Upper lobe of right lung (tissue), 1 donor: Measurements from ENCODE around the gene RPS6KA3. TPM values are rescaled to one million over a fixed set of nuclear protein-coding genes. Genes with fewer than 3 reads are reported as not detected.

Source experiments
- ATAC-seq: fragments of 200-7000 bp; cut with Tn5 transposase; one replicate; pipeline ENCODE4 v1.9.1; 2020; ENCODE audit warnings: mild to moderate bottlenecking, moderate library complexity
- DNase-seq: peaks from one replicate; pipeline ENCODE4 v3.0.0-alpha.2; 2020
- H3K27ac ChIP-seq: fragments of 200-600 bp; one replicate; pipeline ENCODE4 v1.8.0; 2022
- H3K27me3 ChIP-seq: fragments of 200-600 bp; one replicate; pipeline ENCODE4 v1.8.0; 2022; ENCODE audit warnings: mild to moderate bottlenecking
- H3K36me3 ChIP-seq: fragments of 200-600 bp; one replicate; pipeline ENCODE4 v1.8.0; 2022
- H3K4me1 ChIP-seq: fragments of 200-600 bp; one replicate; pipeline ENCODE4 v1.8.0; 2022
- H3K4me3 ChIP-seq: fragments of 200-600 bp; one replicate; pipeline ENCODE4 v1.8.0; 2022; ENCODE audit warnings: mild to moderate bottlenecking
- H3K9me3 ChIP-seq: fragments of 200-600 bp; one replicate; pipeline ENCODE4 v1.8.0; 2022
- CTCF ChIP-seq: fragments of 200-600 bp; IDR thresholded peaks from one replicate; pipeline ENCODE4 v1.8.0; 2022; ENCODE audit warnings: antibody characterized with exemption
- intact Hi-C: fragments of 100-400 bp; cut with DNase I; formaldehyde crosslinking; loops from one replicate; pipeline ENCODE4 v1.11.0; 2022
- total RNA-seq: library from RNA; stranded (reverse); fragmentation: NEBNext Ultra II Directional; extraction: Animal tissue kit (Norgen Biotek cat#: 25700); gene quantifications from one replicate; pipeline ENCODE4 v1.2.1, GENCODE V29; 2021
- donor health status: DM: no; HTN: yes; CAD: no; lungs with severe emphysema.

RPS6KA3 gene
- total RNA-seq, 1 donor from 2014 or later: 70.5 TPM

GRCh38 chrX:20159797-20160385 lies 106.8 kb downstream of the RPS6KA3 start:
- no peaks in the 10 kb centered on the region for H3K9me3 ChIP-seq
- TF ChIP-seq CTCF: no peak
- H3K4me3 ChIP-seq: no peak overlapping the region
- H3K36me3 ChIP-seq: peaks cover 50% of the 10 kb centered on the region
- DNase-seq: no peak
- no peaks in the 10 kb centered on the region for H3K27me3 ChIP-seq
- no peaks in the 10 kb centered on the region for H3K4me1 ChIP-seq
- no peak for ATAC-seq
- no peak overlapping the region for H3K27ac ChIP-seq
- intact Hi-C loops: no loop called here

GRCh38 chrX:20151689-20152088 lies 115.0 kb downstream of the RPS6KA3 start:
- H3K4me1 ChIP-seq: no peaks in the 10 kb centered on the region
- no peaks in the 10 kb centered on the region for H3K27me3 ChIP-seq
- DNase-seq: no peak
- ATAC-seq: no peak
- intact Hi-C loops: no loop called here
- TF ChIP-seq CTCF: no peak
- no peak overlapping the region for H3K27ac ChIP-seq
- no peaks in the 10 kb centered on the region for H3K9me3 ChIP-seq
- H3K4me3 ChIP-seq: no peak overlapping the region
- H3K36me3 ChIP-seq: peaks cover 43% of the 10 kb centered on the region

GRCh38 chrX:20149326-20149725 lies 117.4 kb downstream of the RPS6KA3 start:
- DNase-seq: no peak
- intact Hi-C loops: no loop called here
- Histone ChIP-seq H3K27me3 (no peaks in the 10 kb centered on the region), H3K4me3 (no peak overlapping the region), H3K27ac (no peak overlapping the region), H3K4me1 (no peaks in the 10 kb centered on the region), H3K36me3 (peaks cover 20% of the 10 kb centered on the region), H3K9me3 (no peaks in the 10 kb centered on the region)
- ATAC-seq: no peak
- TF ChIP-seq CTCF: no peak

GRCh38 chrX:20147561-20147960 lies 119.1 kb downstream of the RPS6KA3 start:
- no peaks in the 10 kb centered on the region for H3K27me3 ChIP-seq
- no peak for ATAC-seq

GRCh38 chrX:20144491-20144890 lies 122.2 kb downstream of the RPS6KA3 start:
- Histone ChIP-seq H3K9me3 (no peaks in the 10 kb centered on the region), H3K4me3 (no peak overlapping the region), H3K4me1 (peaks cover 3% of the 10 kb centered on the region), H3K27me3 (no peaks in the 10 kb centered on the region), H3K36me3 (no peaks in the 10 kb centered on the region), H3K27ac (no peak overlapping the region)
- ATAC-seq: no peak
- no peak for TF ChIP-seq CTCF
- no peak for DNase-seq
- intact Hi-C loops: no loop called here

More at GRCh38 chrX:20147561-20147960, 119.1 kb downstream of the RPS6KA3 start:
- no peak overlapping the region for H3K27ac ChIP-seq
- intact Hi-C loops: no loop called here
- no peak overlapping the region for H3K4me3 ChIP-seq
- peaks cover 9% of the 10 kb centered on the region for H3K36me3 ChIP-seq
- H3K9me3 ChIP-seq: no peaks in the 10 kb centered on the region
- H3K4me1 ChIP-seq: no peaks in the 10 kb centered on the region
- TF ChIP-seq CTCF: no peak
- no peak for DNase-seq

- Histone ChIP-seq H3K4me3 (no peak overlapping the region), H3K36me3 (no peaks in the 10 kb centered on the region), H3K27ac (no peak overlapping the region), H3K4me1 (peaks cover 9% of the 10 kb centered on the region), H3K27me3 (no peaks in the 10 kb centered on the region), H3K9me3 (no peaks in the 10 kb centered on the region)
- TF ChIP-seq CTCF: no peak
- intact Hi-C loops: no loop called here
- no peak for ATAC-seq
- DNase-seq: no peak
Observed at GRCh38 chrX:20143561-20143960, 123.1 kb downstream of the RPS6KA3 start.
